ENCODE results near the gene GABRG3.

GABRG3 gene

GRCh38 chr15:27479296-27480140 lies 508.5 kb downstream of the GABRG3 start:
- peak; percentile 49 to 93 (median 74) for DNase-seq

DNA sequence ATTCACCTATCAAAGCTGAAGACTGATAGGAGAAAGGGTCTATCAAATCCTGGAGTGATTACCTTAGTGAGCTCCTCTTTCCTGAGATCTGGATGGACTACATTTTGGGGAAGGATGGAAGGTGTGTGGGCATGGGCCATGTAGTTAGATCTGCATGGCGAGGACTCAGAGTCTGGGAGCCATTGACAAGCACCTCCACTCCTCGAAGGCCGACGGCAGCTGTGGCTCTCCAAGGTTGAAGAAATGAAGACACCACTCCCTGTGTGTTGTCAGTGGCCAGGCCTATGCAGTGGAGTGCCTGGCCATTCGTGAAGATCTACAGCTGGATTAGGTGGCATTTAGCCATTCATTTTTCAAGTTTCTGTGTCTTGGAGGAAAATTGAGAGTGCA lies 509.2 kb downstream of the GABRG3 start:
- no peak for DNase-seq

- no peak for DNase-seq
These were observed 509.7 kb downstream of the GABRG3 start for GRCh38 chr15:27480642-27481041.

DNA sequence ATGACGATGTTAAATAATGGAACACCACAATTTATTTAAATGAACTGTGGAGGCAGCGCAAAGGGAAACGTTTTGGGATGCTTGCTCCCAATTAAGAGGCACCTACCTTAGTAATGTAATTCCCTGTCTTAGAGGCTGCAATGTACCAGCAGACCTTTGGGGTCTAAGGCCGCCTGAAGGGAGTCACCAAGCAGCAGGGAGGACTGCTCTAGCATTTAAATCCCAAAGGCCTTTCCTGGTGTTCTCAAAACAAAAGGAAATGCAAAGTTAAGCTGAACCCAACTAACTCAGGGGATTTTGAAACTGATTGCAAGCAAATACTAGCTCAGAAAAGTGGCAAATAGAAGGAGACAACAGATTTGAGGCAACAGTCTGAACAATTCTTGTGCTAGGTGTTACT lies 510.8 kb downstream of the GABRG3 start:
- no peak for DNase-seq

- no peak for DNase-seq
These were observed 511.3 kb downstream of the GABRG3 start for GRCh38 chr15:27482287-27482686.

- DNase-seq = no peak
These were observed 512.1 kb downstream of the GABRG3 start for GRCh38 chr15:27483124-27483523.

DNA sequence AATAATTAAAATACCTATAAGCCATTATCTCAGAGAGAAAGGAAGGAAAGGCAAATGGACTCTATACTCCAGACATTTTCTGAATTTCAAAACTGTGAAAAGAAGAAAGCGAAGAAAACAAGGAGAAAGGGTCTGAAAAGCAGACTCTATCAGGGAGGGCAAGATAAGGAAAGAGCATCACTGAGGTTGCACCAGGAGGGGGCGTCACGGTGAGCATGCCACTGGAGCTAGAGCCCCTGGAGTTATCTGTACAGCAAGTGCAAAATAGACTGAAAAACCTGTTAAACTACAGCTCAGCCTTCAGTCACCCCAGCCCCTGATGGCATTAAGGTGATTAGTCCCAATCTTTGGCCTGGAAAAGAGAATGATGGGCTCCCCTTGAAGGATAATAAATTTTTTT lies 514.3 kb downstream of the GABRG3 start:
- no peak for DNase-seq

- DNase-seq = peak; percentile 40 to 84 (median 61)
These were observed 515.1 kb downstream of the GABRG3 start for GRCh38 chr15:27486051-27486450.

DNA sequence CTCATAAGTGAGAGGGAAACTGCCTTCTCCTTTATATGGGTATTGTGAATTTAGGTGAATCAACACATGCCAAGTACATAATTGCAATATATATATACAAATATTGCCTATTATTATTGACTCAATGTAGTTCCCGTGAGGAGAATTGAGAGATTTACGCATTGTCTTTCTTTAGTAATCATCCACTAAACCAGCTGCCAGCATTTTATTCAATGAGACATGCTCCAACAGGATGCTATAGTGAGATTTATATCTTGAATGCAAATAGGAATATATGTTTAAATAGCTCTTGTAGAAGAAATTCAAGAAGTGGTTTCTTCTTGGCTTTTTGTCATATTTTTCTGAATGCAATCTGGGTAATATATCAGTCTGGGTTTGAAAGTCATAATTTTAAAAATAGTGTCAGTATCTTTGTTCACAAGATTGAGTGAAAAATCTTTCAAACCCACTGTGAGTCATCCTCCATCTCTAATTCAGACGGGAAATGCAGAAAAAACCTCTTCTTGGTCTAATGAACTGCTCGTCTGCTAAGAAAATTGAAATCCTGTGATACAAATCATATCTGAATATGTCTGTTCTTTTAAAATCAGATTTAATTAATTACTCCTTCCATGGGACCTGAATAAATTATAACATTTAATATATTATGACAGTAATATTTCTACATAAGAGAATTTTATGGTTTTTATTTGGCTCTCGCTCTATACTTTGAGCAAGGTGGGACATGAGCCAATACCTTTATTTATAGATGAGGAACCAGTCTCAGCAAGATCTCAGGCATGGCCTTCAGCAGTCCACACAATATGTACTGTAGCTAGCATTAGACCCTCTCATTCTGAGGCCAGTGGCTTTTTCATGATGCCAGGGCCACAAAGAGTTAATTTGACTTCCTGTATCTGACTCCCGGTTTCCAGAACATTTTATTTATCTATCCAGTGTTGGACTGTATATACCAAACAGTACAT lies 516.0 kb downstream of the GABRG3 start:
- DNase-seq = peak; percentile 26 to 89 (median 67)

DNA sequence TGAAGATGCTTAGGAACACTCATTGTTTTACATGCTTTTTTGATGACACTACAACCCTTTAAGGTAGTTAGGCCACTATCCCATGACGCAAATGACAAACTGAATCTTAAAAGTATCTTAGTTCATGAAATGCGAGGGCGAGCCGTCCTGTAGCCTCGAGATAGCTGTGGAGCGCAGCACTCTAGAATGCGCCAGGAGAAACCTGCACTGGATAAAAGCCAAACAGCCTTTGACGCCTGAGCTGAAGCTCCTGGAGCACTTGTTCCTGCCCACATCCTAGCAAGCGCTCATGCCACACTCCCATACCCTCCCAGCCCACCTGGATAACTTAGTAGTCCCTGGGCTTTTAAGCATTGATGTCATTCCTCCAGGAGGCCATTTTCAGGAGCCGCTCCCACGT lies 516.9 kb downstream of the GABRG3 start:
- peak in 1 of 3 experiments; percentile 3 for DNase-seq

DNA sequence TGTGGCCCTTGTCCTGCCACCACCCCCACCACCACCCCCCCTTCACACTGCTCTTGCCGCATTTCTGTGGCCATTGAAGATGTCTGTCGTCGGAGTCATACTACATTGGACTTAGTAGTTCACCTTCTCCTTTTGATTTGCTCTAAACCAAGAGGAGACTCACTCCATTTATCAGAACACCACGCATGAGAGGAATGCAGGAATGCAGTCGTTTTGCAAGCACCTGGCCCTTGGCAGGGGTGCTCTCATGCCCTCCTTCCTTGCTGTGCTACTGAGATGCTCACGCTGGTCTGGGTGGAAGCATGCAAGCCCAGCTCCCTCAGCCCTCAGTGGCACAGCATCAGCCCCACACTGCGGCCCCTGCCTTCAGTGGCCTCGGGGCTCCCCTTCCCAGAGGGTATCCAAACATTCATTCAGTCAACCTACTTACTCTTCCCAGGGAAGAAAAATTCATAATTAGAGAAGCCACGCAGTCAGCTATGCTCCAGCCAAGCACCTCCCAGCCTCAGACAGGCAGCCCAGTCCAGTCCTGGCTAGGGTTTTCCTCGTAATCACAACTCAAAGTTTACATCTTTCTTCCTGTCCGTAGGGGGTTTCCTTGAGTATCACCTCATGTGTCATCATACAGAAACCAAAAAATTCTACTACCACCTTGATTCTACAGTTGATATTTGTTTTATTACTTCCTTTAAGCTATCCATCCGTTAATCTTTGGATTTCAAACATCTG lies 520.0 kb downstream of the GABRG3 start:
- no peak for DNase-seq

DNA sequence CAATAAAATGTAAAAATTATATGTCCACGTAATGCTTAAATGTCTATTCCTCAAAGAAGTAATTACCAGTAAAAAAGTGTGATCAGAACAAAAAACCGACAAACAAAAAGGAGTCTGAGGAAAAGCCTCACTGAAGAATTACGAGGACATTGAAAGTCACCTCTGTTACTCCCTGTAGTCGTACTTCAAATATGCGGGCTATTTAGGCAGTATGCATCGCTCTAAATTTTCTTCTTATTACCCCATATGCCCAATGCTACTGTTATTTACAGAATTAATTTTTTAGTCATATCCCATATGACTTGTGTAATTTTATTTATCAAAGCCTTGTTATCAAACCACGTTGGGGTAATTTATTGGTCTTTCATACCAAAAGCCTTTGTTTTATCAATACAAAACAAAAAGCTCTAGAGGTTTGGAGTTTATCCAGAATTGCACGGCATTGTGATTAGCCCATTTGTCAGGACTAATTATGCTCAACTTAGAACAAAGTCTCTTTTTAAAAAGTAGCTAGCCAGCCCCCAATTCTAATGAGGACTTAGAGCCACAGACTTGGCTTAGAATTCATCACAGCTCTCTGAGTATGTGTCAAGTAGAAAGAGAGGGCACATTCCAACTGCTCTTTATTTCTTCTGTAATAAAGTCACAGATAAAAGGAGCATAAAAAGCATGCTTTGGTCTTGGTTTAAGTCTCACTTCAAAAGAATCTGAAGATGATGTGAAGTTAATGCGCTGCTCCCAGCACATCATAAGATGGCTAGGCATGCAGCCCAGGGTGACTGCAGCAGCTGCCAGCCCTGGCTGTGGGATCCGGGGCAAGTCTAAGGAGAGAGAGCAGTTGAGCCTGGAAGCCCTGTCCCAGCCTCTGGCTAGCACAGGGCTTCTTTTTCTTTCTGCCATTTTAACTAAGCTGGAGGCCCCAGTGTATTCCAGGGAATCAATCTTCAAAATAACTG lies 521.0 kb downstream of the GABRG3 start:
- DNase-seq = no peak

DNA sequence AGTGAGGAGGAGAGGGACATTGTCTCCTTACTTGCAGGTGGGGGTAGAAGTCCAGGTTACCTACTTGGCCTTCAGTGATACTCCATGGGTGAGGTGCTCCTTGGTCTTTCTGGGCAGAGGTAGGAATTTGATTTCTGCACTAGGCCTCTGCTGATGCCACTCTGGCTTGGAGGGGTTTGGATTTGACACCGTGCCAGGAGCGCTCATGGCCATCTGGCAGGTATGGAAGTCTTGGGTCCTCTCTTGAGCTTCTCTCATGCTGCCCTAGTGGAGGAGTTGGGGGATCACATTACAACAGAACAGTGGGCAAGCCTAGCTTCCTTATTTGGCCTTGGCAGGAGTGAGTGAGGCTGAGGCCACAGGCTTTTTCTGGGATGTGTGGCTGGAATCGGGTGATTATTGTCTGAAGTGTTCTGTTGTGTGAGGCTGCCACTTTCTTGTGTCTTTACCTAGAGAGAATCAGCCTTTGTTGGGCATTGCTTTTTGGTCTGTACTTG lies 525.0 kb downstream of the GABRG3 start:
- DNase-seq = peak in 1 of 3 experiments; percentile 17

GRCh38 chr15:27498700-27499099 lies 527.7 kb downstream of the GABRG3 start:
- DNase-seq = no peak

GRCh38 chr15:27499191-27499590 lies 528.2 kb downstream of the GABRG3 start:
- no peak for DNase-seq

DNA sequence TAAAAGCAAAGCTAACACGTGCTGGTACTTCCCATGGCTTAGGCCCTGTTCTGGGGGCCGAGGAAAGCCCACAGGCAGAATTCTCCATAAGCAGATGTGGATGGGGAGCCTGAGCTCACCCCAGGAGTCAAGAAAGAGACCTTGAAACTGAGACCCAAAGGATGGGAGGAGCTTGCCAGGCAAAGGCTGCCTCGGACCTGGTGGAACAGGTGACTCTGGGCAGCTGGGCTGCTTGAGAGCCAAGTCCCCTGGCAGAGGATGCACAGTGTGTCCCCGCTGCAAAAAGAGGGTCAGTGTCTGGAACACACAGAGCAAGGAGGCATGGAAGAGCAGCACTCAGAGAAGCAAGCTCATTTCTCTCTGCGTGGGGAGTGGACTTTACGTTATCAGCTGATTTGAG lies 528.7 kb downstream of the GABRG3 start:
- no peak for DNase-seq

GRCh38 chr15:27500206-27500605 lies 529.2 kb downstream of the GABRG3 start:
- DNase-seq = no peak

DNA sequence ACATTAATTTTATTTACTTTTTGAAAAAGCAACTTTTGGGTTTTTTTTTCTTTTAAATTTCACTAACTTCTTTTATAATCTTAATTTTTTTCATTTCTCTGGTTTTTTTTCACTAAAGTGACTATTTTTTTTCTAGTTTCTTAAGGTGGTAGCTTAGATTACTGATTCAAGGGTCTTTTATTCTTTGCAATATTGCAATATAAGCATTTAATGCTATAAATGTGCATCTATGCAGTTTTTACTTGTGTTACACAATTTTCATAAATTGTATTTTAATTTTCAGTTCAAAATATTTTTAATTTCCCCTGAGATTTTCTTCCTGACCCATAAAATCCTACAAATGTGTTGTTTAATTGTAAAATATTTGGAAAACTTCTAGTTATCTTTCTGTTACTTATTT lies 535.8 kb downstream of the GABRG3 start:
- no peak for DNase-seq

DNA sequence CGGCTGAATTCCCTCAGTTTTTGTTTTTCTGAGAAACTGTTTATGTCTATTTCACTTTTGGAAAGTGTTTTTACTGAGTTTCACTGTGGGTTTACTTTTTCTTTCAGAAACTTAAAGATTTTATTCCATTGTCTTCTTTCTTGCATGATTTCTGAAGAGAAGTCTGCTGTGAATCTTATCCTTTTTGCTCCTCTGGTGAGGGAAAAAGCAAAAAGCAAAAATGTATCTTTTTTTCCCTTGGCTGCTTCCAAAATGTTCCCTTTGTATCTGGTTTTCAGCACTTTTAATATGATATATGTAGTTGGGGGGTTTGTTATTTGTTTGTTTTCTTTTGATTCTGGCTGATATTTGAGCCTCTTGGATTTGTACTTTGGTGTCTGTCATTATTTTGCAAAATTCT lies 538.0 kb downstream of the GABRG3 start:
- no peak for DNase-seq

DNA sequence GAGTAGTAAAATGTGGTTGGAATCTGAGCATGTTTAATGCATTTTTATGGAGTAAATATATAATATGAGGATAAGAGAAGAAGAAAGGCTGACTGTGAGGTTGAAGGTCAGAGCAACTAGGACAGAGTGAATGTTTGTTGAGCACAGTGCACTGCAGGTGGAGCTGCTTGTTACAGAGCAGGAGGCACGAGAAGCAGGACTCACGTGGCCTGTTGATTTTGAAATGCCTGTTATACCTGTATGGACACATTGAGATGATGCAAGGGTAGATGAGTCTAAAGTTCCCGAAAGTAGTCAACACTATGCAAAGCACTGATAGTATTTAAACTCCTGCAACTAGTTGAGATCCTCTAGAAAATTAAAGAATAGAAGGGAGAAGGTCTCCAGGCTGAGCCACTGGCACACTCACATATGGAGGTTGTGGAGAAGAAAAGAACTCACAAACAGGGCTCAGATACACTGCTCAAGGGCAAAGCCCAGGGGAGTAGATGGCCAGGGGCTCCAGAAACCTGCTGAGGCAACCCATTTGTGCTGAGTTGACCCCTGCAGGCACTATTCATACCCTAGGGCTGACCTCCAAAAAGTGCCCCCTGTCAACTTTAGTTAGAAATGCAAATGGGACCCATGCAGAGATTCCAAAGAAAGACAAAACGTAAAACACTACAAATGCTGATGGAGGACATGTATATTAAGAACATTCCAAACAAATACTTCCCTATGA lies 541.5 kb downstream of the GABRG3 start:
- DNase-seq = no peak

- DNase-seq = no peak
These were observed 543.5 kb downstream of the GABRG3 start for GRCh38 chr15:27514526-27514925.
